Mesenchymal stem cell (in vitro differentiated cells and primary cell): ENCODE data around the gene PTPRD.

ENCODE experiments used
- DNase-seq: peaks from one replicate; pipeline ENCODE4 v3.0.0-alpha.2; 2013
- H2AFZ ChIP-seq: one replicate; pipeline ENCODE4 v1.6.1; 2013; ENCODE audit warnings: low read depth, mild to moderate bottlenecking, control low read depth, inconsistent platforms, low read length, moderate library complexity
- H2AK5ac ChIP-seq: 2 replicates; pipeline ENCODE4 v1.6.1; 2013; ENCODE audit warnings: low read length, moderate library complexity, mild to moderate bottlenecking, inconsistent platforms; ENCODE audit not compliant: severe bottlenecking
- H2BK120ac ChIP-seq: one replicate; pipeline ENCODE4 v1.6.1; 2013; ENCODE audit warnings: low read depth, mild to moderate bottlenecking, inconsistent platforms, low read length, moderate library complexity
- H2BK12ac ChIP-seq, 2 experiments: one replicate each; pipeline ENCODE4 v1.6.1; 2013; ENCODE audit warnings: inconsistent platforms in 2 of 2, low read length in 2 of 2, mild to moderate bottlenecking in 2 of 2, moderate library complexity in 2 of 2, control low read depth in 1 of 2
- H2BK15ac ChIP-seq: one replicate; pipeline ENCODE4 v1.6.1; 2013; ENCODE audit warnings: mild to moderate bottlenecking, low read depth, inconsistent platforms; ENCODE audit not compliant: poor library complexity, severe bottlenecking
- H2BK5ac ChIP-seq: 2 replicates; pipeline ENCODE4 v1.6.1; 2013; ENCODE audit warnings: low read depth, mild to moderate bottlenecking, low read length, control low read depth, inconsistent platforms; ENCODE audit not compliant: poor library complexity, severe bottlenecking
- H3K14ac ChIP-seq, 2 experiments: one replicate each; pipeline ENCODE4 v1.6.1; 2013; ENCODE audit warnings: inconsistent platforms in 2 of 2, low read length in 2 of 2, control low read depth in 1 of 2, mild to moderate bottlenecking in 1 of 2, moderate library complexity in 1 of 2
- H3K18ac ChIP-seq, 2 experiments: one replicate each; pipeline ENCODE4 v1.6.1; 2013; ENCODE audit warnings: inconsistent platforms in 2 of 2, low read length in 2 of 2, control low read depth in 1 of 2, low read depth in 1 of 2, mild to moderate bottlenecking in 1 of 2
- H3K23ac ChIP-seq, 2 experiments: one replicate each; pipeline ENCODE4 v1.6.1; 2013; ENCODE audit warnings: inconsistent platforms in 2 of 2, low read length in 2 of 2, mild to moderate bottlenecking in 2 of 2, moderate library complexity in 2 of 2, control low read depth in 1 of 2
- H3K27ac ChIP-seq: 2 replicates; pipeline ENCODE4 v1.5.1; 2013; ENCODE audit warnings: mild to moderate bottlenecking, moderate library complexity, low read length, control low read depth, inconsistent platforms; ENCODE audit not compliant: poor library complexity, severe bottlenecking
- H3K27me3 ChIP-seq, 2 experiments: 2 replicates each; pipeline versions ENCODE4 v1.6.1 to v1.7.0; 2013; ENCODE audit warnings: low read length in 2 of 2, mild to moderate bottlenecking in 2 of 2, moderate library complexity in 2 of 2, control low read depth in 1 of 2, inconsistent platforms in 1 of 2; ENCODE audit not compliant: control insufficient read depth in 1 of 2, insufficient read depth in 1 of 2
- H3K36me3 ChIP-seq, 2 experiments: 2 replicates each; pipeline versions ENCODE4 v1.6.1 to v1.7.0; 2013; ENCODE audit warnings: low read length in 2 of 2, control low read depth in 1 of 2, inconsistent platforms in 1 of 2, low read depth in 1 of 2, mild to moderate bottlenecking in 1 of 2; ENCODE audit not compliant: insufficient read depth in 2 of 2, control insufficient read depth in 1 of 2
- H3K4ac ChIP-seq, 2 experiments: one replicate each; pipeline ENCODE4 v1.6.1; 2013; ENCODE audit warnings: inconsistent platforms in 2 of 2, low read length in 2 of 2, mild to moderate bottlenecking in 2 of 2, moderate library complexity in 2 of 2, control low read depth in 1 of 2, low read depth in 1 of 2
- H3K4me1 ChIP-seq: 2 replicates; pipeline ENCODE4 v1.6.1; 2013; ENCODE audit warnings: low read depth, low read length, control low read depth; ENCODE audit not compliant: control insufficient read depth, insufficient read depth
- H3K4me2 ChIP-seq: 2 replicates; pipeline ENCODE4 v1.6.1; 2013; ENCODE audit warnings: low read length, mild to moderate bottlenecking, inconsistent platforms; ENCODE audit not compliant: poor library complexity, severe bottlenecking
- H3K4me3 ChIP-seq, 2 experiments: 2 replicates each; pipeline versions ENCODE4 v1.5.1 to v1.7.0; 2013; ENCODE audit warnings: low read length in 2 of 2, mild to moderate bottlenecking in 2 of 2, control low read depth in 1 of 2, low read depth in 1 of 2; ENCODE audit not compliant: insufficient read depth in 1 of 2
- H3K79me1 ChIP-seq: replicated peaks from 2 replicates; pipeline ENCODE4 v1.6.1; 2013; ENCODE audit warnings: mild to moderate bottlenecking, control low read depth, low read length, inconsistent platforms; ENCODE audit not compliant: poor library complexity, severe bottlenecking
- H3K9ac ChIP-seq: 2 replicates; pipeline ENCODE4 v1.7.0; 2013; ENCODE audit warnings: mild to moderate bottlenecking, low read length, moderate library complexity
- H3K9me3 ChIP-seq: 2 replicates; pipeline ENCODE4 v1.7.0; 2013; ENCODE audit warnings: mild to moderate bottlenecking, low read length; ENCODE audit not compliant: control insufficient read depth
- H4K8ac ChIP-seq: one replicate; pipeline ENCODE4 v1.6.1; 2013; ENCODE audit warnings: inconsistent platforms, mild to moderate bottlenecking, low read length, moderate library complexity
- H4K91ac ChIP-seq: one replicate; pipeline ENCODE4 v1.6.1; 2013; ENCODE audit warnings: mild to moderate bottlenecking, low read length, inconsistent platforms
- WGBS: methylation state at CpG from one replicate; pipeline ENCODE4 v1.1.7; 2013; ENCODE audit warnings: mixed read lengths; 5-methylcytosine and 5-hydroxymethylcytosine counted together

Gene PTPRD

DNA sequence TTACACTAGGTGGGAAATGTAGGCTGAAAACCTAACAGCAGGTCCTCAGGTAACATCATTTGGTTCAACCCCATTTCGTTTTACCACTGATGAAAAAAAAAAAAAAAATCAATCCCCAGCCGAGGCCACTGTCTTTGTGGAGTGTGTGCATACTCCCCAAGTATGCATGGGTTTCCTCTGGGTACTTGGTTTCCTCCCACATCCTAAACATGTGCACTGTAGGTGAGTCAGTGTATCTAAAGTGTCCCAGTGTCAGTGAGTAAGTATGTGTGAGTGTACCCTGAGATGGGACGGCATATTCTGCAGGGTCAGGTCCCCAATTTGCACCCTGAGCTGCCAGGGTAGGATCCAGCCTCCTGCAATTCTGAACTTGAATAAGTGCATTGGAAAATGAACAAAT, 1846.7 kb downstream of the PTPRD start:
- Histone ChIP-seq H3K4ac (no peak overlapping the region), H3K4me1 (peaks cover 2% of the 10 kb centered on the region), H3K23ac (no peak overlapping the region), H3K18ac (no peak overlapping the region), H3K27me3 (no peaks in the 10 kb centered on the region), H2BK5ac (no peak overlapping the region), H3K9ac (no peak overlapping the region), H2BK12ac (no peak overlapping the region), H3K14ac (no peak overlapping the region), H2AFZ (no peak overlapping the region), H2BK120ac (no peak overlapping the region), H3K4me2 (no peak overlapping the region), H3K4me3 (no peak overlapping the region), H2AK5ac (no peak overlapping the region), H3K79me1 (no peaks in the 10 kb centered on the region), H3K9me3 (no peaks in the 10 kb centered on the region), H2BK15ac (no peak overlapping the region), H3K27ac (no peak overlapping the region), H4K8ac (no peak overlapping the region), H3K36me3 (no peaks in the 10 kb centered on the region), H4K91ac (no peak overlapping the region)
- 92% methylated on average over 2 of the region's 3 CpGs for WGBS
- DNase-seq = no peak

DNA sequence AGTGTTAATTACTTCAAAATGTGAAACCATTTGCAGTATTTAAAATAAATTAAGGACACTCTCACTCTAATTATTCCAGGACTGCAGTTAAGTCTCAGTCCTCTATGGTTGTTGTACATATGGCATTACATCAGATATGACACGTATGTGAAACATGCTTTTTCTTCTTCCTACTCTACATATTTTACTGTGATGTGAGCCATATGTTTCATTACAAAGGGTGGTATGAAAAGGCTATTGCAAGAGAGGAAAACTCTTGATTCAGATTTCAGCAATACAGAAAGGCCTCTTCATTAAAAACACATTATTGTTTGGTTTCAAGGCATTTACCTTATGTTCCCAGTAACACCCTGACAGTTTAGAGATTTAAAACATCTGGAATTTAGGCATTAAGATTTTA, 1848.8 kb downstream of the PTPRD start:
- H4K8ac ChIP-seq = no peak overlapping the region
- WGBS = no CpG with 5 or more reads among the region's 1 CpG
- H3K18ac ChIP-seq = no peak overlapping the region
- no peak overlapping the region for H2AFZ ChIP-seq
- no peak overlapping the region for H2BK5ac ChIP-seq
- H3K79me1 ChIP-seq = peaks cover 2% of the 10 kb centered on the region
- H3K36me3 ChIP-seq = no peaks in the 10 kb centered on the region
- H3K4me1 ChIP-seq = peaks cover 2% of the 10 kb centered on the region
- H3K27ac ChIP-seq = no peak overlapping the region
- H2AK5ac ChIP-seq = no peak overlapping the region
- no peak overlapping the region for H4K91ac ChIP-seq
- H2BK12ac ChIP-seq = no peak overlapping the region
- H3K4ac ChIP-seq = no peak overlapping the region
- H3K9me3 ChIP-seq = peaks cover 3% of the 10 kb centered on the region
- H3K4me2 ChIP-seq = no peak overlapping the region
- H3K27me3 ChIP-seq = no peaks in the 10 kb centered on the region
- H3K4me3 ChIP-seq = no peak overlapping the region
- H2BK120ac ChIP-seq = no peak overlapping the region
- H3K23ac ChIP-seq = no peak overlapping the region
- no peak overlapping the region for H3K9ac ChIP-seq
- no peak for DNase-seq
- no peak overlapping the region for H3K14ac ChIP-seq
- no peak overlapping the region for H2BK15ac ChIP-seq

DNA sequence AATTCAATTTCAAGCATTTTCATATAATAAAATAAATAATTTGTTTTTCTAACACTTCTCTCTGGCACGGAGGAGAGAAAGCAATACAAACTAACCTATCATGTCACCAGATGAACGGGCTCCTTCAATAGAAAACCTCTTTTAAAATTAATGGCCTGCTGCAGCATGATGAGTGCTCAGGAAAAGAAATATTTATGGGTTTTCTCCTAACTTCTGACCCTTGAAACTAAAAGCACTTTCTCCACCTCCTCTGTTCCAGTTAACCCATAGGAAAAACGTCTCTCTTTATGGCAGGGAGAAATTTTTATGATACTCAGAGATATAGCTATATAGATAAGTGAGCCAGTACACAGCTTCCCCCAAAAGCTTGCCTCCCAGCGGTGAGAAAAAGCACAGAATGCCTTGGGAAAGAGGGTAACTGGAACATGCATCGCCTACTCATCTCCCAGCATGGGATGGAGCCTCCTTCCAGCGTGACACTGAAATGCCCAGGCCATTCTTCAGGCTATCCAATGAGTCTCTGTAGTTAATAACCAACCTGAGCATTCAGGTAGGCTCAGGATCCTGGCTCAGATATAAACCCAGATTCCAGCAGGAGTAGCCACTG, 1850.2 kb downstream of the PTPRD start:
- H3K4me2 ChIP-seq = no peak overlapping the region
- 48% methylated on average over 3 of the region's 6 CpGs for WGBS
- peaks cover 8% of the 10 kb centered on the region for H3K9me3 ChIP-seq
- no peak overlapping the region for H2AK5ac ChIP-seq
- H3K23ac ChIP-seq = no peak overlapping the region
- H3K27me3 ChIP-seq = no peaks in the 10 kb centered on the region
- H3K4me1 ChIP-seq = peaks cover 2% of the 10 kb centered on the region
- peaks cover 2% of the 10 kb centered on the region for H3K79me1 ChIP-seq
- no peak overlapping the region for H3K14ac ChIP-seq
- no peak overlapping the region for H2BK120ac ChIP-seq
- no peak for DNase-seq
- no peak overlapping the region for H3K9ac ChIP-seq
- no peak overlapping the region for H3K27ac ChIP-seq
- H2AFZ ChIP-seq = no peak overlapping the region
- no peak overlapping the region for H3K4me3 ChIP-seq
- H4K8ac ChIP-seq = no peak overlapping the region
- H3K36me3 ChIP-seq = no peaks in the 10 kb centered on the region
- no peak overlapping the region for H4K91ac ChIP-seq
- H2BK5ac ChIP-seq = no peak overlapping the region
- H2BK15ac ChIP-seq = no peak overlapping the region
- H3K18ac ChIP-seq = no peak overlapping the region
- no peak overlapping the region for H2BK12ac ChIP-seq
- H3K4ac ChIP-seq = no peak overlapping the region

DNA sequence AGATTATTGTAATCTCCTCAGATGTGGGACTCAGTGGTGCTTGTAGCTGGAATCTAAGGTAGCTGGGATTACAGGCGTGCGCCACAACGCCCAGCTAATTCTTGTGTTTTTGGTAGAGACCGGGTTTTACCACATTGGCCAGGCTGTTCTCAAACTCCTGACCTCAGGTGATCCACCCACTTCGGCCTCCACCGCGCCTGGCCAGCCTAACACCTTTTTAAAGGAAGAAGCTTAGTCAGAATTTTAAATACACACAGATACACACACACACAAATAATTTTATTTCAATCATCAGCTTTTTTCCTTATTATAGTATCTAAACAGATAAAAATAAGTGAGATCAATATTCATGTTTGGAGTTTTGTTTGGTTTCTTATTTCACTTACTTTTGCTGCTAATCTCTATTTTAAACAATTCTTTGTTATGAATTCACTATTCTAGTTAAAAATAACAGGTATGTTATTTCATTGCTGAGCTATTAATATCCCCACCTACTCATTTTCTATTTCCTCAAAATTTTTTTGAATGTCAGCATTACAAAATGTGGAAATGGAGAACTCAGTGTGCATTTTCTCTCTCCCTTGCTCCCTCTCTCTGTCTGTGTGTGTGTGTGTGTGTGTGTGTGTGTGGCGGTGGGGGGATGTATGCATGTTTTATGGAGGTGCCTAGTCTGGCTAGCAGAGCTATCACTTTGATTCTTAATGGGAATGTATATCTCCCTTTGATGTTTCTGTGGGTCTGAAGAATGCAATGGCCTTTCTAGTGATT, 1852.6 kb downstream of the PTPRD start:
- Histone ChIP-seq H3K4me1 (peaks cover 2% of the 10 kb centered on the region), H2BK12ac (no peak overlapping the region), H3K4me2 (no peak overlapping the region), H3K27ac (no peak overlapping the region), H2AFZ (no peak overlapping the region), H3K9me3 (peaks cover 8% of the 10 kb centered on the region), H3K23ac (no peak overlapping the region), H3K27me3 (no peaks in the 10 kb centered on the region), H4K8ac (no peak overlapping the region), H3K14ac (no peak overlapping the region), H2BK120ac (no peak overlapping the region), H4K91ac (no peak overlapping the region), H3K18ac (peak overlapping the region in 1 of 2 experiments; percentile 8), H2BK15ac (no peak overlapping the region), H2BK5ac (no peak overlapping the region), H3K4me3 (no peak overlapping the region), H2AK5ac (no peak overlapping the region), H3K9ac (no peak overlapping the region), H3K36me3 (no peaks in the 10 kb centered on the region), H3K79me1 (peaks cover 2% of the 10 kb centered on the region), H3K4ac (no peak overlapping the region)
- DNase-seq = no peak
- WGBS = 93% methylated on average over 8 of the region's 8 CpGs
